ENCODE results near the gene AGAP9.
"Not testable (repeated sequence)": the region's sequence is repeated elsewhere in the genome, so short reads cannot be mapped to it uniquely, and the experiment has no call there.

AGAP9 gene

DNA sequence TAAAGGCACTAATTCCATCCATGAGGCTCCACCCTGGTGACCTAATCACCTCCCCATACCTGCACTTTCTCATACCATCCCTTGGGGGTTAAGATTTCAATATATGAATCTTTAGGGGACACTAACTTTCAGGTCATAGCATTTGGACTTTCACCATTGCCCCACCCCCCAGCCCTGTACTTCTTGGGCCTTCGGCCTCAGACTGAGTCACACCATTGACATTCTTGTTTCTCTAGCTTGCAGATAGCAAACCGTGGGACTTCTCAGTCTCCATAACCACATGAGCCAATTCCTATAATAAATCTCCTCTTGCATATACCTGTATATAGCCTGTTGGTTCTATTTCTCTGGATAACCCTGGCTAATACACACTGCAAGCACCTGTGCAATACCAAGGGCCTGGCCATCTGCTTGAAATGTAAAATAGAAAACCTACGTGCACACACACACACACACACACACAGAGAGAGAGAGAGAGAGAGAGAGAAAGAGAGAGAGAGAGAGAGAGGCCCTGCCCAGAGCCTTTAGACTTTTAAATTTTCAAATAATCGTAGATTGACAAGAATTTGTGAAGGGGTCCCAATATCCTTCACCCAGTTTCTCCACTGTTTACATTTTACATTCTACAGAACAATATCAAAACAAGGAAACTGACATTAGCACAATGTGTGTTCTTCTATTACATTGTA is 64.8 kb downstream of the AGAP9 start:
- DNase-seq, result no peak
- no peaks in the 10 kb centered on the region for H3K9me3 ChIP-seq (ENCODE audit: control insufficient read depth, low read length)
- no peak overlapping the region for H3K27ac ChIP-seq (ENCODE audit: insufficient read depth, low read length, poor library complexity, severe bottlenecking)
- H3K4me3 ChIP-seq (ENCODE audit: insufficient read depth, low read depth, low read length, poor library complexity, severe bottlenecking), result no peak overlapping the region
- H3K27me3 ChIP-seq (replicated peaks; ENCODE audit: control insufficient read depth, insufficient read depth, low read length, poor library complexity, severe bottlenecking), result no peaks in the 10 kb centered on the region
- H3K36me3 ChIP-seq (ENCODE audit: control insufficient read depth, insufficient read depth, low read length), result no peaks in the 10 kb centered on the region
- no peaks in the 10 kb centered on the region for H3K4me1 ChIP-seq (ENCODE audit: control insufficient read depth, insufficient read depth, low read length, poor library complexity, severe bottlenecking)

DNA sequence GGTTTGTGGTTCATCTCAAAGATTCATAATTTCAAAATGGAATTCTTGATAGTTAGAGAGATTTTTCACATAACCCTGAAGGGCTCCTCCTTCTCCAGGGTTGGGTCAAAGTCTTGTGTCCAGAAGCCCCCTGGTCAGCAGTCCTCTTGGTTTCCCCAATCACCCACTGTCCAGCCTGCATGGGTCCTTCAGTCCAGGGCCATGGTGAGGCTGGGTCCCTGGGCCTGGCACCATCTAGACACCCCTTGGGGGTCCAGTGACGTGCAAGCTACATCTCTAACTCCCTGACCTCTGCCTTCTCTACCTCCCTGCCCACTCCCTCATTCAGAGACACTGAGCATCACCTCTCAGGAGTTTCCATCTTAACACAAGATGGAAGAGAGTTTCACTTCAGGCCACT is 65.6 kb downstream of the AGAP9 start:
- no peak overlapping the region for H3K4me3 ChIP-seq (ENCODE audit: insufficient read depth, low read depth, low read length, poor library complexity, severe bottlenecking)
- no peaks in the 10 kb centered on the region for H3K36me3 ChIP-seq (ENCODE audit: control insufficient read depth, insufficient read depth, low read length)

DNA sequence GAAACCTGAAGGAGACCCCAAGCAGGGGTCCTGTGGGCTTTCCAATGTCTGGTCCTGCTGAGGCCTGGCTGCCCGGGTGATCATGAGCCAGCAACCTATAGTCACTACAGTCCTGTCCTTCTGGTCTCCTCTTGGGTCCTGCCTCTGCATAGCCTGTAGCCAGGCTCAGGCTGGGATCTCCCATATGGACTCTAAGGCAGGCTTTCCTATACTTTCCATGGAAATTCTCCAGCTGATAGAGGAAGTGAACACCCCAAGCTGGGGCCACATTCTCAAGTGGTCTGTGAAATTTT is 66.0 kb downstream of the AGAP9 start:
- Histone ChIP-seq H3K4me3 (ENCODE audit: insufficient read depth, low read depth, low read length, poor library complexity, severe bottlenecking) (no peak overlapping the region), H3K36me3 (ENCODE audit: control insufficient read depth, insufficient read depth, low read length) (no peaks in the 10 kb centered on the region), H3K27me3 (replicated peaks; ENCODE audit: control insufficient read depth, insufficient read depth, low read length, poor library complexity, severe bottlenecking) (no peaks in the 10 kb centered on the region), H3K4me1 (ENCODE audit: control insufficient read depth, insufficient read depth, low read length, poor library complexity, severe bottlenecking) (no peaks in the 10 kb centered on the region), H3K27ac (ENCODE audit: insufficient read depth, low read length, poor library complexity, severe bottlenecking) (no peak overlapping the region), H3K9me3 (ENCODE audit: control insufficient read depth, low read length) (no peaks in the 10 kb centered on the region)
- no peak for DNase-seq

More for the DNA sequence above, 65.6 kb downstream of the AGAP9 start:
- DNase-seq, result no peak
- H3K4me1 ChIP-seq (ENCODE audit: control insufficient read depth, insufficient read depth, low read length, poor library complexity, severe bottlenecking), result no peaks in the 10 kb centered on the region
- no peaks in the 10 kb centered on the region for H3K27me3 ChIP-seq (replicated peaks; ENCODE audit: control insufficient read depth, insufficient read depth, low read length, poor library complexity, severe bottlenecking)
- H3K27ac ChIP-seq (ENCODE audit: insufficient read depth, low read length, poor library complexity, severe bottlenecking), result no peak overlapping the region
- no peaks in the 10 kb centered on the region for H3K9me3 ChIP-seq (ENCODE audit: control insufficient read depth, low read length)

DNA sequence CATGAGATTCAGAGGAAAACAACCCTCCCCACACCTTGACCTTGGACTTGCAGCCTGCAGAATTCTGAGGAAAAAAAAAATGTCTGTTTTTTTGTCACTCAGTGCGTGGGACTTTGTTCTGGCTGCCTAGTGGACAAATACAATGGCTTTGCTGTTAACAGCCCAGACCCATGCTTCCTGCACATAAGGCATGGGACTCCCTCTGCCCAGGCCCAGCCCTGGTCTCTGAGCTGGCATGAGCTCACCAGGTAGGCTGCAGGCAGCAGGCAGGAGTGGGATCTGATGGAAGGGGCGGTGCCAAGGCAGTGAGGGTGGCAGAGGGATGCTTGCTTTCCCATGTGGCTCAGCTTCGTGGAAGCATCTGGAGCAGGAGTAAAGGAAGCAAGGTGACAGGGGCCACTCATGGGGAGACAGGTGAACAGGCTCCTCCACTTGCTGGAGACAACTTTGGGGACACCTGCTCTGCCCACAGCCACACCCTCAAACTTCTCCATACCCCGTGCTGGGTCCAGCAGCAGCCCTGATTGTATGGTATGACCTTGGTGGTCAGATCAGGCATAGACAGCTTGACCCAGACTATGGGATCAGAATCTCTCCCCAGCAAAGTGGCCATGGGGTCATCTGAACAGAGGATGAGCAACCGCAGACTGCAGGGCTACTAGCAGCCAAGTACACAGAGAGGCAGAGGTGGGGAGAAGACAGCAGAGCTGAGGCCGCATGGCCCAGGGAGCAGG is 66.5 kb downstream of the AGAP9 start:
- Histone ChIP-seq H3K27me3 (replicated peaks; ENCODE audit: control insufficient read depth, insufficient read depth, low read length, poor library complexity, severe bottlenecking) (no peaks in the 10 kb centered on the region), H3K36me3 (ENCODE audit: control insufficient read depth, insufficient read depth, low read length) (no peaks in the 10 kb centered on the region), H3K27ac (ENCODE audit: insufficient read depth, low read length, poor library complexity, severe bottlenecking) (no peak overlapping the region), H3K4me1 (ENCODE audit: control insufficient read depth, insufficient read depth, low read length, poor library complexity, severe bottlenecking) (no peaks in the 10 kb centered on the region), H3K4me3 (ENCODE audit: insufficient read depth, low read depth, low read length, poor library complexity, severe bottlenecking) (no peak overlapping the region), H3K9me3 (ENCODE audit: control insufficient read depth, low read length) (no peaks in the 10 kb centered on the region)
- no peak for DNase-seq

DNA sequence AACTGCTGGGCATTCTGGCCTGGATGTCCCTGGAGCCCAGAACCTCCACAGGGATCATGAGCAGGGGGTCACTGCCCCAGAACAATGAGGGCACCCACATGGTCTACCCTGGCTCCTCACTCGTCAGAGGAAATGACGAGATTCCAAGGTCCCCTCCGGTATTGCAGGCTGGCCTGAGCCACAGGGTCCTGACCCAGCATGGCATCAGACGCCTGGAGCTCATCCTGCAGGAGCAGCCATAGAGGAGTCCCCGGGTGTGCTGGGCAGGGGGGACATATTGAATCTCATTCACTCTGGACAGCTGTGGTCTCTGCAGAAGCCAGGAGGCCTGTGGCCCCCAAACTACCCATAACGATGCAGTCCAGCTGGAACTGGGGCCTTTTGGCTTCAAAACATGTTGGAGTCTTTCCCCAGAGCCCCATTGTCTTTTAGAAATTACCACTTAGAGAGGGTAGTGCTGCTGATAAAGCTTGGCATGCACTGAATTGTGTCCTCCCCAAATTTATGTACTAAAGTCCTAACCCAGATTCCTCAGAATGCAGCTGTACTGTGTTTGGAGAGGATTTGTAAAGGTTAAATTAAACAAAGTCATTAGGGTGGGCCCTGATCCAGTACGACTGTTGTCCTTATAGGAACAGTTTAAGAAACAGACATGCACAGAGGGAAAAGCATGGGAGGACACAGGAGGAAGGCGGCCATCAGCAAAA is 67.2 kb downstream of the AGAP9 start:
- Histone ChIP-seq H3K4me3 (ENCODE audit: insufficient read depth, low read depth, low read length, poor library complexity, severe bottlenecking) (no peak overlapping the region), H3K36me3 (ENCODE audit: control insufficient read depth, insufficient read depth, low read length) (no peaks in the 10 kb centered on the region), H3K27me3 (replicated peaks; ENCODE audit: control insufficient read depth, insufficient read depth, low read length, poor library complexity, severe bottlenecking) (no peaks in the 10 kb centered on the region), H3K9me3 (ENCODE audit: control insufficient read depth, low read length) (no peaks in the 10 kb centered on the region), H3K27ac (ENCODE audit: insufficient read depth, low read length, poor library complexity, severe bottlenecking) (no peak overlapping the region), H3K4me1 (ENCODE audit: control insufficient read depth, insufficient read depth, low read length, poor library complexity, severe bottlenecking) (no peaks in the 10 kb centered on the region)
- no peak for DNase-seq

DNA sequence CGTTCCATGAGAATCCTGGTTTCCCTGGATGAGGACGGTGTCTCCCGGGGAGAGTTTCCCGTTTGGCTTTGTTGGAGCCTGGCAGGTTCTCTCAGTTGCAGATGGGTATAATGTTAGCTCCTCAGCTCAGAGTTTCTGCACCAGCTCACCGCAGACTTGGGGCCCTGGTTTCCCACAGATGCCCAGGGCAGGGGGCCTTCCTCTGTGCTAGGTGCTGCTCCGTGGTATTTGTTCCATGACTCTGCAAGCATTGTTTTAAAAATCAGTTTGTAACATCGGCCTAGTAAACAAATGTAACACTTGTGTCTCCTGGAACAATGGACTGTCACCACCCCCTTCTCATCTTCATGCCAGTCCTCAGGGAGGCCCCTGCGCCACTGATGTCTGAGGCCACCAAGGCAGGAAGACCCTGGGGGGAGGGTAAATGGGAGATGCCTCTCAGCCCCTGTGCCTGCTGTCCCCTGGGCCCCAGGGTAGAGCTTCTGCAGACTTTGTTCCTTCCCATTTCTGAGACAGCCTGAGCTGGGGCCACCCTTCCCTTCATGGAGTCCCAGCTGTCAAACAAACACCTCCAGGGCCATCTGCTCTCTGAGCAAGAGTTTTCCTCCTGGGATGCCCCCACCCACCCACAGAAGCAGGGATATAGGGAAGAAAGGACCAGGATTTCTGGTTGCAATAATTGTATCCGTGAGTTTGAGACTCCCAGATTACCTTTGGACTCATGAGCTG is 67.9 kb downstream of the AGAP9 start:
- not testable (repeated sequence) for H3K27me3 ChIP-seq (replicated peaks; ENCODE audit: control insufficient read depth, insufficient read depth, low read length, poor library complexity, severe bottlenecking); H3K27ac ChIP-seq (ENCODE audit: insufficient read depth, low read length, poor library complexity, severe bottlenecking); DNase-seq; H3K4me3 ChIP-seq (ENCODE audit: insufficient read depth, low read depth, low read length, poor library complexity, severe bottlenecking); H3K9me3 ChIP-seq (ENCODE audit: control insufficient read depth, low read length); H3K4me1 ChIP-seq (ENCODE audit: control insufficient read depth, insufficient read depth, low read length, poor library complexity, severe bottlenecking); H3K36me3 ChIP-seq (ENCODE audit: control insufficient read depth, insufficient read depth, low read length)

DNA sequence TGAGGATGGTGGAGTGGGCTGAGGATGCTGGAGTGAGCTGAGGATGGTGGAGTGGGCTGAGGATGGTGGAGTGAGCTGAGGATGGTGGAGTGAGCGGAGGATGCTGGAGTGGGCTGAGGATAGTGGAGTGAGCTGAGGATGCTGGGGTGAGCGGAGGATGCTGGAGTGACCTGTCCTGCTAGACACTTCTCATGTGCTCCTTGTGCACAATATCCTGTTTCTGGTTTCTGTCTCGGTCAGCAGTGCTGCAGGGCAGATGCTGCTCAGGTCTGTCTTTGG is 68.7 kb downstream of the AGAP9 start:
- H3K27ac ChIP-seq (ENCODE audit: insufficient read depth, low read length, poor library complexity, severe bottlenecking), result no peak overlapping the region
- H3K4me3 ChIP-seq (ENCODE audit: insufficient read depth, low read depth, low read length, poor library complexity, severe bottlenecking), result no peak overlapping the region
- no peaks in the 10 kb centered on the region for H3K4me1 ChIP-seq (ENCODE audit: control insufficient read depth, insufficient read depth, low read length, poor library complexity, severe bottlenecking)
- H3K27me3 ChIP-seq (replicated peaks; ENCODE audit: control insufficient read depth, insufficient read depth, low read length, poor library complexity, severe bottlenecking), result no peaks in the 10 kb centered on the region
- no peaks in the 10 kb centered on the region for H3K36me3 ChIP-seq (ENCODE audit: control insufficient read depth, insufficient read depth, low read length)
- no peaks in the 10 kb centered on the region for H3K9me3 ChIP-seq (ENCODE audit: control insufficient read depth, low read length)
- no peak for DNase-seq

DNA sequence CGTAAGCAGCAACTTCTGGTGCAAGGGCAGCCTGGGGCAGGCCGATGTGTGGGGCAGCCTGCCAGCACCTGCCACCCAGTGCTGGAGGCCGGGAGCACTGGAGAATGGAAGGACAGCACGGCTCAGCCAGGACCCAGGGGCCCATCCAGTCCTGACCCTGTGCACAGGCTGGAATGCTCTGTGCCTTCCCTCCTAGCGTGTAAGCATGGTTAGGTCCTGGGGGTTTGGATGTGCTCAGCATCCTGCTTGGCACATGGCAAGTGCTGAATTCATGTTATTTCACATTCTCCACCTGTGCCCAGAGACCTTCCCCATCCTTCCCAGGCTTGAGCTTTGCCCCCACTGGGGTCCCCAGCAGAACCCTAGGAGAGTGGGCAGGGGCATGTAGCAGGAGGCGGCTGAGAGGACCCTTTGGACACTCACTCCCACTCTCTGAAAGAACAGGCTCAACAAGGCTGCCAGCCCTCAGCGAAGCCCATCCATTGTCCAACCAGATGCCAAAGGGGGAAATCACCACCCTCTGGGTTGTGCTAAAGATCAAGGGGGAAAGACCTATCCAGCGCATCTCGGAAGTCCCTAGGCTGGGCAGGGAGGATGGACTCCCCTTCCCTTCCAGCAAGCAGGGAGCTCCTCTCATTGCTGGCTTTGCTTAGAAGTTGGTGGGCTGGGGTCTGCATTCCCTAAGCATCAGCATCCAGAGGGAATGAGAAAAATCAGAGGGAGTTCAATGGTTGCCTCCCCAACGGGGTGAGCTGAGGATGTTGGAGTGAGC is 69.2 kb downstream of the AGAP9 start:
- no peaks in the 10 kb centered on the region for H3K36me3 ChIP-seq (ENCODE audit: control insufficient read depth, insufficient read depth, low read length)
- no peaks in the 10 kb centered on the region for H3K9me3 ChIP-seq (ENCODE audit: control insufficient read depth, low read length)
- H3K4me1 ChIP-seq (ENCODE audit: control insufficient read depth, insufficient read depth, low read length, poor library complexity, severe bottlenecking), result no peaks in the 10 kb centered on the region
- no peak overlapping the region for H3K4me3 ChIP-seq (ENCODE audit: insufficient read depth, low read depth, low read length, poor library complexity, severe bottlenecking)
- H3K27me3 ChIP-seq (replicated peaks; ENCODE audit: control insufficient read depth, insufficient read depth, low read length, poor library complexity, severe bottlenecking), result no peaks in the 10 kb centered on the region
- no peak for DNase-seq
- H3K27ac ChIP-seq (ENCODE audit: insufficient read depth, low read length, poor library complexity, severe bottlenecking), result no peak overlapping the region

DNA sequence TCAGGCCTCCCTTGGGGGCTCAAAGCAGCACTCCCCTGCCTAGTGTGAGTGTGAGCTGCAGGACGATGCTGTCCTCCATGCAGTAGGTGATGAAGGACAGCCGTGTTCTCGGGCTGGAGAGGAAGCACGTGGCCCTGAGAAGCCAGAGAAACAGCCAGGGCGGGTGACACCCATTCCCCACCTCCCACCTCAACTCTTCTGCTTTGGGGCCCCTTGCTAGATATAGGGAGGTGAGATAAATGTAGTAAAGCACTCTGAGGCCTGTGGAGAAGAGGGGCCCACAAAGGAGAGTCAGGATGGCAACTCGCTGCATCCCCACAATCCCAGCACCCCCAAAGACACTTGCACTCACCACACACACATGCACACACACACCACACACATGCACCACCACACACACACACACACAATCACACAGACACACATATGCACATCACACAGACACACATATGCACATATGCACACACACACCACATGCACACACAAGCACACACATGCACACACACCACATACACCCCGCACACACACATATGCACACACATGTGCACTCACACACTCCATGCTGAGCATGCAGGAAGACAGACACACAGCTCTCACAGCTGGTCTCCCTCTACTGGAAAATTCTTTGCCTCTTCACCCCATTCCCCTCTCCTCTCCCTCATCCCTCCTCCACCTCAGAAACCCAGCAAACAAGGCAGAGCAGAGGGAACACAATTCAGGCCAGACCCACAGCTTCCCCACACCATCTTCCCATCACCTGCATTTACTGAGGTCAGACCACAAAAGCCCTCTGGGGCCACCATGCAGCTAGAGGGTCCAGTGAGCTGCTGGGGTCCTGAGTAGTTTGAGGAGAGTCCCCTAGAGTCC is 70.1 kb downstream of the AGAP9 start:
- Histone ChIP-seq H3K9me3 (ENCODE audit: control insufficient read depth, low read length) (no peaks in the 10 kb centered on the region), H3K36me3 (ENCODE audit: control insufficient read depth, insufficient read depth, low read length) (no peaks in the 10 kb centered on the region), H3K4me1 (ENCODE audit: control insufficient read depth, insufficient read depth, low read length, poor library complexity, severe bottlenecking) (no peaks in the 10 kb centered on the region), H3K27ac (ENCODE audit: insufficient read depth, low read length, poor library complexity, severe bottlenecking) (no peak overlapping the region), H3K4me3 (ENCODE audit: insufficient read depth, low read depth, low read length, poor library complexity, severe bottlenecking) (no peak overlapping the region), H3K27me3 (replicated peaks; ENCODE audit: control insufficient read depth, insufficient read depth, low read length, poor library complexity, severe bottlenecking) (no peaks in the 10 kb centered on the region)
- DNase-seq, result no peak

Measured in effector memory CD4-positive, alpha-beta T cell (primary cell).